Lower lobe of right lung (tissue), 2 donors: Measurements from ENCODE around the gene XYLT1. TPM values are rescaled to one million over a fixed set of nuclear protein-coding genes. Genes with fewer than 3 reads are reported as not detected.

Source experiments
- ATAC-seq, 2 donors: fragments of 200-7000 bp; cut with Tn5 transposase; one replicate each; pipeline ENCODE4 v1.9.1; 2020 to 2022; ENCODE audit warnings: mild to moderate bottlenecking in 2 of 2, moderate library complexity in 2 of 2
- DNase-seq: peaks from one replicate; pipeline ENCODE4 v3.0.0-alpha.2; 2020
- H3K27ac ChIP-seq: fragments of 200-600 bp; one replicate; pipeline ENCODE4 v1.8.0; 2022
- H3K27me3 ChIP-seq: fragments of 200-600 bp; one replicate; pipeline ENCODE4 v1.8.0; 2022; ENCODE audit warnings: low read depth
- H3K36me3 ChIP-seq: fragments of 200-600 bp; one replicate; pipeline ENCODE4 v1.8.0; 2022; ENCODE audit warnings: mild to moderate bottlenecking
- H3K4me1 ChIP-seq: fragments of 200-600 bp; one replicate; pipeline ENCODE4 v1.8.0; 2022
- H3K4me3 ChIP-seq: fragments of 200-600 bp; one replicate; pipeline ENCODE4 v1.8.0; 2022; ENCODE audit warnings: mild to moderate bottlenecking
- H3K9me3 ChIP-seq: fragments of 200-600 bp; one replicate; pipeline ENCODE4 v1.8.0; 2022
- intact Hi-C: fragments of 100-400 bp; cut with DNase I; formaldehyde crosslinking; loops from one replicate; pipeline ENCODE4 v1.11.0; 2022
- total RNA-seq: library from RNA; stranded (reverse); fragmentation: NEBNext Ultra II Directional; extraction: Animal tissue kit (Norgen Biotek cat#: 25700); gene quantifications from one replicate; pipeline ENCODE4 v1.2.1, GENCODE V29; 2021
- TF ChIP-seq, protein P1 (sequence below): fragments of 200-600 bp; IDR thresholded peaks from one replicate; pipeline ENCODE4 v1.8.0; 2022; ENCODE audit warnings: antibody characterized with exemption, mild to moderate bottlenecking
- donor health status: DM: no; HTN: yes; CAD: no; lungs with severe emphysema.

Gene XYLT1
- total RNA-seq, 1 donor from 2014 or later, result 9.0 TPM

DNA sequence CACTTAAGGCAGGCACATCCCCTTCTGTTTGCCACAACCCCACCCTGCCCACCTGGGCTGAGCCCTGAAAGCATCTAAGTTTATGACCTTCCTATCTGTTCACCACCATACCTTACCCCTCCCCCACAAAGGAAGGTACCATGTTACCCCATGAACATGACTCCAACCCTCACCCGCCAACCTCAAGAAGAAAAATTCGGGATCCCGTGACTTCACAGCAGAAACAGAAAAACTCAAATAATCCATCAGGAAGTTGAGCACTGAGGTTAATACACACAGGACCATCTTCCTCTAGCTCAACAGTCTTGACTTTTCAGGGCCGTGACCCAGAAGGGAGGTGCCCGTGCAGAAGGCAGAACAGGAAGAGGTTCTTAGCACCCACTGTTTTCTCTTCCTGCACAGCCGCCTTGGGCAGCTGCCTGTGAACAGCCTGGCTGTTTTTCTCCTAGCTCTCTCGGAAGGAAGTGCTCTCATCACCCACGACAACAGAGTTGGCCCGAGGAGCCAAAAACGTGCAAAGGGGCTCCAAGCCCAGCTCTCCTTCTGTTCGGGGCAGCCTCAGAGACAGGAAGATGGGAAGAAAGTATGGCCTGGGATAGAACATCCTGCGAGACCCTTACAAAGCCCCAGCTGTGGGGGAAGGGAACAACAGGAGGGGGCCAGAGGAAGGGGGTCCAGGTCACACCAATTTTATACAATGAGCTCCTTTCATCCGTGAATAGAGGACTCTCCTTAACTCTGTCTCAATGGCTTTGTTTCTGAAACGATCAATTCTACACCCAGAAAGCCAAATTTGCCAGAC, 101.1 kb downstream of the XYLT1 start:
- DNase-seq (peak; percentile 72), ATAC-seq (peak; percentile 85 to 88)
- intact Hi-C loops, result no loop called here
- Histone ChIP-seq H3K27me3 (no peaks in the 10 kb centered on the region), H3K27ac (peak overlapping the region; percentile 42), H3K9me3 (no peaks in the 10 kb centered on the region), H3K36me3 (no peaks in the 10 kb centered on the region), H3K4me3 (peak overlapping the region; percentile 17), H3K4me1 (peaks cover 68% of the 10 kb centered on the region)
- TF ChIP-seq, protein P1, sequence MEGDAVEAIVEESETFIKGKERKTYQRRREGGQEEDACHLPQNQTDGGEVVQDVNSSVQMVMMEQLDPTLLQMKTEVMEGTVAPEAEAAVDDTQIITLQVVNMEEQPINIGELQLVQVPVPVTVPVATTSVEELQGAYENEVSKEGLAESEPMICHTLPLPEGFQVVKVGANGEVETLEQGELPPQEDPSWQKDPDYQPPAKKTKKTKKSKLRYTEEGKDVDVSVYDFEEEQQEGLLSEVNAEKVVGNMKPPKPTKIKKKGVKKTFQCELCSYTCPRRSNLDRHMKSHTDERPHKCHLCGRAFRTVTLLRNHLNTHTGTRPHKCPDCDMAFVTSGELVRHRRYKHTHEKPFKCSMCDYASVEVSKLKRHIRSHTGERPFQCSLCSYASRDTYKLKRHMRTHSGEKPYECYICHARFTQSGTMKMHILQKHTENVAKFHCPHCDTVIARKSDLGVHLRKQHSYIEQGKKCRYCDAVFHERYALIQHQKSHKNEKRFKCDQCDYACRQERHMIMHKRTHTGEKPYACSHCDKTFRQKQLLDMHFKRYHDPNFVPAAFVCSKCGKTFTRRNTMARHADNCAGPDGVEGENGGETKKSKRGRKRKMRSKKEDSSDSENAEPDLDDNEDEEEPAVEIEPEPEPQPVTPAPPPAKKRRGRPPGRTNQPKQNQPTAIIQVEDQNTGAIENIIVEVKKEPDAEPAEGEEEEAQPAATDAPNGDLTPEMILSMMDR, result no peak

DNA sequence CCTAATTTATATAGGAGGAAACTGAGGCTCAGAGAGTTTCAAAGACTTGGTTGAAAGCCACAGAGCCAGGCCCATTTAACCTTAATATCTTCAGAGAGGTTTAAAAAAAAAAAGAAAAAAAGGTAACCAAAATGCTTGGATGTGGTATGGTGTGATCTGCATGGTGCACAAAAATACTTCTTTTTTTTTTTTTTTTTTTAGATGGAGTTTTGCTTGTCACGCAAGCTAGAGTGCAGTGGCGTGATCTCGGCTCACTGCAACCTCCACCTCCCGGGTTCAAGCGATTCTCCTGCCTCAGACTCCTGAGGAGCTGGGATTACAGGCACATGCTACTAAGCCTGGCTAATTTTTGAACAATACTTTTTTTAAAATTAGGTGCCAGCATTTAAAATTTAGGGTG, 101.8 kb downstream of the XYLT1 start:
- DNase-seq (no peak), ATAC-seq (no peak)
- Histone ChIP-seq H3K4me1 (peaks cover 72% of the 10 kb centered on the region), H3K27ac (peak overlapping the region; percentile 42), H3K27me3 (no peaks in the 10 kb centered on the region), H3K36me3 (no peaks in the 10 kb centered on the region), H3K4me3 (peak overlapping the region; percentile 17), H3K9me3 (no peaks in the 10 kb centered on the region)
- intact Hi-C loops, result no loop called here
- TF ChIP-seq, protein P1, result no peak

DNA sequence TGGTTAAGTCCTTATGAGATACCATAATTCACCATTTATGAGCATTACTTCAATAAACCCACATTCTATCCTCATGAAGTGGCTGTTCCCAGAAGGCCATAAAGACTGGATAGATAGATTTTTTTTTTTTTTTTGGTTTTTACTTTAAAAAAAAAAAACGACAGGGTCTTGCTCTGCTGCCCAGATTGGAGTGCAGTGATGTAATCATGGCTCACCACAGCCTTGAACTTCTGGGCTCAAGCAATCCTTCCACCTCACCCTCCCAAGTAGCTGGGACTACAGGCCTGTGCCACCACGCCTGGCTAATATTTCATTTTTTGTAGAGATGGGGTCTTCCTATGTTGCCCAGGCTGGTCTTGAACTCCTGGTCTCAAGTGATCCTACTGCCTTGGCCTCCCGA, 102.3 kb downstream of the XYLT1 start:
- TF ChIP-seq, protein P1, result no peak
- Histone ChIP-seq H3K4me3 (no peak overlapping the region), H3K9me3 (no peaks in the 10 kb centered on the region), H3K27me3 (no peaks in the 10 kb centered on the region), H3K27ac (peak overlapping the region; percentile 42), H3K36me3 (no peaks in the 10 kb centered on the region), H3K4me1 (peaks cover 72% of the 10 kb centered on the region)
- intact Hi-C loops, result no loop called here
- ATAC-seq (no peak), DNase-seq (no peak)

DNA sequence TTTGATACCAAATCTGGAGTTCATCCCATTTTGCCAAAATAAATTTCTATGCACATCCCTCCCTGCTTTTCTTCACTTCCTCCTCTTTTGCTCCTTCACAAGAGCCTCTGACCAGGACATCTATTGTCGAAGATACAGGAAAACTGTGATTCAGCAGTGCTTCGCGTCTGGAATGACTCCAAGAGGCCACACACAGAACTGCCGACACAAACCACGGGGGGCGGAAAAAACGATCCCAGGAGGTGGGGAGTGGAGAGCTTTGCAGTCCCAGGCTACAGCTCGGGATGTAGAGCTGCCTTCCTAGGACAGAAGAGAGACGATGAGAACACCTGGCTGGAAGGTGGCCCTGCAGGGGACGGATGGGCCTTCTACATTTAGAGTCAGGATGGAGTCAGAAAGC, 102.8 kb downstream of the XYLT1 start:
- Histone ChIP-seq H3K27ac (no peak overlapping the region), H3K4me1 (peaks cover 72% of the 10 kb centered on the region), H3K9me3 (no peaks in the 10 kb centered on the region), H3K36me3 (no peaks in the 10 kb centered on the region), H3K27me3 (no peaks in the 10 kb centered on the region), H3K4me3 (no peak overlapping the region)
- intact Hi-C loops, result no loop called here
- no peak for DNase-seq
- TF ChIP-seq, protein P1, result no peak
- ATAC-seq, result no peak

DNA sequence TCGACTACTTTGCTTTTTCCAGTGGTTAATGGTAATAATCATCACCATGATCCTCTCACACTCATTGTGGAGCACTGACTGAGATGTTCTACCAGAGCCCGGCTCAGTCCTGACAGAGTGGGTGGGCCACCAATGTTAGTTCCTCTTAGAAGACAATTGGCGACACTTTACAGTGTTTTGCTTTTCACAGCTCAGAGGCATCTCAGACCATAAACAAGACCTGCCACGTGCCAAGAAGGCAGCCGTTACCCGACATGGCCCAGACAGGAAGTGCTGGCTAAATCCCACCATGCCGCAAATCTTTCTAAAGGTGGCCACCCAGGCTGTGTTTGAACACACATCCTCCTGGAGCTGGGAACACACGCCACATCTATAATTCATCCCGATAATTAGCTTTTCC, 103.7 kb downstream of the XYLT1 start:
- Histone ChIP-seq H3K4me3 (no peak overlapping the region), H3K27ac (peak overlapping the region; percentile 19), H3K36me3 (no peaks in the 10 kb centered on the region), H3K4me1 (peaks cover 72% of the 10 kb centered on the region), H3K9me3 (no peaks in the 10 kb centered on the region), H3K27me3 (no peaks in the 10 kb centered on the region)
- DNase-seq, result no peak
- peak in 1 of 2 donors; percentile 29 for ATAC-seq
- TF ChIP-seq, protein P1, result no peak
- intact Hi-C loops, result no loop called here
